Heart right ventricle (tissue), 16 donors: ENCODE results near the gene IQCF6. TPM values are rescaled to one million over a fixed set of nuclear protein-coding genes. Genes with fewer than 3 reads are reported as not detected.
"Not testable (repeated sequence)": the region's sequence is repeated elsewhere in the genome, so short reads cannot be mapped to it uniquely, and the experiment has no call there.

Experiments
- ATAC-seq, 8 donors: fragments of 200-7000 bp; cut with Tn5 transposase; one replicate each; pipeline ENCODE4 v1.9.1; 2020; ENCODE audit warnings: mild to moderate bottlenecking in 8 of 8, moderate library complexity in 8 of 8, moderate number of reproducible peaks in 1 of 8
- DNase-seq, 2 donors: peaks; one replicate each; pipeline ENCODE4 v3.0.0-alpha.2; 2020
- H3K27ac ChIP-seq, 10 donors: fragments of 200-600 bp; sonication (generic) in 2 of 10; one replicate each; pipeline versions ENCODE4 v1.5.0 to v1.8.0; 2020 to 2022; ENCODE audit warnings: mild to moderate bottlenecking in 3 of 10
- H3K27me3 ChIP-seq, 7 donors: fragments of 200-600 bp; one replicate each; pipeline ENCODE4 v1.8.0; 2021 to 2022; ENCODE audit warnings: mild to moderate bottlenecking in 2 of 7
- H3K36me3 ChIP-seq, 9 donors: fragments of 200-600 bp; sonication (generic) in 1 of 9; one replicate each; pipeline versions ENCODE4 v1.5.0 to v1.8.0; 2020 to 2022; ENCODE audit warnings: mild to moderate bottlenecking in 2 of 9
- H3K4me1 ChIP-seq, 9 donors: fragments of 200-600 bp; sonication (generic) in 1 of 9; one replicate each; pipeline versions ENCODE4 v1.5.0 to v1.8.0; 2020 to 2022; ENCODE audit warnings: mild to moderate bottlenecking in 4 of 9
- H3K4me3 ChIP-seq, 10 donors: fragments of 200-600 bp; sonication (generic) in 2 of 10; one replicate each; pipeline versions ENCODE4 v1.5.0 to v1.8.0; 2020 to 2022; ENCODE audit warnings: mild to moderate bottlenecking in 7 of 10, moderate library complexity in 2 of 10
- H3K9me3 ChIP-seq, 11 donors: fragments of 200-600 bp in 10 of 11; sonication (generic) in 2 of 11; one replicate each; pipeline versions ENCODE4 v1.5.0 to v1.8.0; 2013 to 2022; ENCODE audit warnings: mild to moderate bottlenecking in 2 of 11, control low read depth in 1 of 11, moderate library complexity in 1 of 11
- CTCF ChIP-seq, 9 donors: fragments of 200-600 bp; sonication (generic) in 2 of 9; IDR thresholded peaks; one replicate each; pipeline versions ENCODE4 v1.5.0 to v1.8.0; 2021 to 2022; ENCODE audit warnings: antibody characterized with exemption in 9 of 9, mild to moderate bottlenecking in 5 of 9, moderate library complexity in 1 of 9
- WGBS, 2 donors: extraction: QIAGEN DNeasy Blood & Tissue Kit; methylation state at CpG; one replicate each; pipeline ENCODE4 v1.1.7; 2013; ENCODE audit warnings: inconsistent platforms in 1 of 2; 5-methylcytosine and 5-hydroxymethylcytosine counted together
- intact Hi-C, 10 donors: fragments of 100-400 bp; cut with DNase I; formaldehyde crosslinking; loops; one replicate each; pipeline versions ENCODE4 v1.11.1 to v1.14.2; 2022
- polyA plus RNA-seq, 2 donors: library from polyadenylated mRNA; stranded (reverse); fragments of 200-250 nt; gene quantifications; one replicate each; pipeline ENCODE4 v1.2.3, GENCODE V29; 2013
- total RNA-seq, 10 donors: library from RNA; stranded (reverse); fragmentation: NEBNext Ultra II Directional in 3 of 10; extraction: Animal tissue kit (Norgen Biotek cat#: 25700) in 3 of 10; gene quantifications; one replicate each; pipeline versions ENCODE4 v1.2.1 to v1.2.4, GENCODE V29; 2021 to 2023
- donor health status: Arrhythmogenic right ventricular cardiomyopathy.
- donor health status: ischemic (EF 13 %, LVEDD 7.1; RV severe dilation, severe dysfunction).
- donor health status: healthy with polysubstance abuse.
- donor health status: DM: no; HTN: yes; CAD: no.
- donor health status: DM: no; HTN: no; CAD: no.
- donor health status: ischemic (EF 25% LVEDD 6.9; RV normal size, moderate dysfunction).
- donor health status: ischemic (EF 25% LVEDD 5.7; RV mildly dilated, moderate dysfunction).
- donor health status: healthy.
- donor health status: DM: yes; HTN: yes; CAD: no.
- donor health status: Ischemic cardiomyopathy.
- donor health status: ischemic (EF 35%, LVEDD 5.7; RV mildly dilated, moderate dysfunction).
- donor health status: nonischemic (EF 11% LVEDD 7.7; RV severe dilation, severe dysfunction).
- donor health status: DM: yes; HTN: yes; CAD: no.
- donor health status: PGD.
- donor health status: ischemic (EF 29% LVEDD 5.4; RV normal size, mild dysfunction).
- donor health status: nonischemic (EF 23%, LVEDD 6.1; RV moderate dilation, normal function).

The IQCF6 gene
- total and polyA plus RNA-seq, 12 donors: not detected

GRCh38 chr3:51777985-51778384, 1.1 kb downstream of the IQCF6 start:
- WGBS, 2 donors: 36 to 47% methylated on average over 3 of the region's 3 CpGs
- Histone ChIP-seq H3K4me3 (no peak overlapping the region), H3K9me3 (peaks cover 0 to 3% (median 0%) of the 10 kb centered on the region in 11 donors), H3K36me3 (no peaks in the 10 kb centered on the region), H3K4me1 (peaks cover 0 to 6% (median 0%) of the 10 kb centered on the region in 9 donors), H3K27me3 (peaks cover 0 to 7% (median 0%) of the 10 kb centered on the region in 7 donors), H3K27ac (no peak overlapping the region)
- DNase-seq (peak; percentile 65 to 67), ATAC-seq (peak; percentile 55 to 97 (median 91))
- TF ChIP-seq CTCF (IDR thresholded peaks at IDR 0.05): no peak
- intact Hi-C loops: no loop called here

- H3K9me3 ChIP-seq: peaks cover 0 to 3% (median 0%) of the 10 kb centered on the region in 11 donors
- WGBS, 2 donors: 33 to 37% methylated on average over 4 of the region's 4 CpGs
Observed at GRCh38 chr3:51773529-51774056, 5.4 kb downstream of the IQCF6 start.

GRCh38 chr3:51759203-51759602, 19.8 kb downstream of the IQCF6 start:
- intact Hi-C loops: no loop called here
- Histone ChIP-seq H3K9me3 (peaks cover 0 to 62% (median 30%) of the 10 kb centered on the region in 11 donors), H3K36me3 (no peaks in the 10 kb centered on the region), H3K4me3 (no peak overlapping the region), H3K27me3 (peaks cover 0 to 9% (median 0%) of the 10 kb centered on the region in 7 donors), H3K27ac (no peak overlapping the region), H3K4me1 (no peaks in the 10 kb centered on the region)
- ATAC-seq (no peak), DNase-seq (no peak)
- no peak for TF ChIP-seq CTCF (IDR thresholded peaks at IDR 0.05)

More at GRCh38 chr3:51773529-51774056, 5.4 kb downstream of the IQCF6 start:
- ATAC-seq: no peak
- TF ChIP-seq CTCF (IDR thresholded peaks at IDR 0.05): no peak
- intact Hi-C loops: no loop called here
- no peak overlapping the region for H3K4me3 ChIP-seq
- no peak for DNase-seq
- peaks cover 0 to 5% (median 0%) of the 10 kb centered on the region in 9 donors for H3K4me1 ChIP-seq
- peaks cover 0 to 12% (median 0%) of the 10 kb centered on the region in 7 donors for H3K27me3 ChIP-seq
- H3K27ac ChIP-seq: no peak overlapping the region
- no peaks in the 10 kb centered on the region for H3K36me3 ChIP-seq

GRCh38 chr3:51753763-51754750, 25.0 kb downstream of the IQCF6 start:
- WGBS, 2 donors: 74% methylated on average over 13 of the region's 13 CpGs
- ATAC-seq: not testable (repeated sequence)

More at GRCh38 chr3:51753763-51754750, 25.0 kb downstream of the IQCF6 start:
- H3K9me3 ChIP-seq: peaks cover 0 to 32% (median 0%) of the 10 kb centered on the region in 11 donors
- H3K27me3 ChIP-seq, intact Hi-C loops, DNase-seq, H3K4me3 ChIP-seq, H3K36me3 ChIP-seq, H3K27ac ChIP-seq, H3K4me1 ChIP-seq: not testable (repeated sequence)
